Measurements from ENCODE around the gene LARGE1.

Gene LARGE1

GRCh38 chr22:33832558-33833151, 87.6 kb downstream of the LARGE1 start:
- Histone ChIP-seq H3K27me3 (ENCODE audit: insufficient read depth, poor library complexity, severe bottlenecking) (no peaks in the 10 kb centered on the region), H3K27ac (replicated peaks) (no peak overlapping the region), H3K4me3 (replicated peaks; ENCODE audit: insufficient read depth, low read length) (no peak overlapping the region)
- no peak for DNase-seq (ENCODE audit: low read depth in 1 of 2, low spot score in 1 of 2)
- TF ChIP-seq CTCF (IDR thresholded peaks at IDR 0.05; ENCODE audit: insufficient read depth, low read length), result no peak
- TF ChIP-seq POLR2AphosphoS5 (IDR thresholded peaks at IDR 0.05; ENCODE audit: low read depth), result no peak
- TF ChIP-seq REST (IDR thresholded peaks at IDR 0.05; ENCODE audit: insufficient replicate concordance, low read depth), result no peak
- TF ChIP-seq SPI1 (IDR thresholded peaks at IDR 0.05; ENCODE audit: borderline replicate concordance, low read depth), result no peak
- TF ChIP-seq GABPA (IDR thresholded peaks at IDR 0.05; ENCODE audit: low read depth), result no peak

GRCh38 chr22:33831651-33832050, 88.6 kb downstream of the LARGE1 start:
- Histone ChIP-seq H3K27me3 (ENCODE audit: insufficient read depth, poor library complexity, severe bottlenecking) (no peaks in the 10 kb centered on the region), H3K4me3 (replicated peaks; ENCODE audit: insufficient read depth, low read length) (no peak overlapping the region), H3K27ac (replicated peaks) (no peak overlapping the region)
- no peak for TF ChIP-seq SPI1 (IDR thresholded peaks at IDR 0.05; ENCODE audit: borderline replicate concordance, low read depth)
- TF ChIP-seq POLR2AphosphoS5 (IDR thresholded peaks at IDR 0.05; ENCODE audit: low read depth), result no peak
- no peak for TF ChIP-seq CTCF (IDR thresholded peaks at IDR 0.05; ENCODE audit: insufficient read depth, low read length)
- no peak for TF ChIP-seq GABPA (IDR thresholded peaks at IDR 0.05; ENCODE audit: low read depth)
- no peak for TF ChIP-seq REST (IDR thresholded peaks at IDR 0.05; ENCODE audit: insufficient replicate concordance, low read depth)
- DNase-seq (ENCODE audit: low read depth in 1 of 2, low spot score in 1 of 2), result no peak

GRCh38 chr22:33831207-33831606, 89.1 kb downstream of the LARGE1 start:
- Histone ChIP-seq H3K27ac (replicated peaks) (no peak overlapping the region), H3K27me3 (ENCODE audit: insufficient read depth, poor library complexity, severe bottlenecking) (no peaks in the 10 kb centered on the region), H3K4me3 (replicated peaks; ENCODE audit: insufficient read depth, low read length) (no peak overlapping the region)
- DNase-seq (ENCODE audit: low read depth in 1 of 2, low spot score in 1 of 2), result no peak
- TF ChIP-seq REST (IDR thresholded peaks at IDR 0.05; ENCODE audit: insufficient replicate concordance, low read depth), result no peak
- TF ChIP-seq POLR2AphosphoS5 (IDR thresholded peaks at IDR 0.05; ENCODE audit: low read depth), result no peak
- TF ChIP-seq SPI1 (IDR thresholded peaks at IDR 0.05; ENCODE audit: borderline replicate concordance, low read depth), result no peak
- TF ChIP-seq CTCF (IDR thresholded peaks at IDR 0.05; ENCODE audit: insufficient read depth, low read length), result no peak
- TF ChIP-seq GABPA (IDR thresholded peaks at IDR 0.05; ENCODE audit: low read depth), result no peak
